GM19193 (cell line): ENCODE data around the gene IL23A.

Source experiments
- POLR2A ChIP-seq: IDR thresholded peaks from 4 replicates; pipeline ENCODE4 v1.6.1; 2011; ENCODE audit not compliant: insufficient read depth, insufficient read length; ENCODE audit errors: extremely low read depth

Gene IL23A

GRCh38 chr12:56315249-56315621 is 23.4 kb upstream of the IL23A start:
- no peak for TF ChIP-seq POLR2A

- peak; percentile 95 for TF ChIP-seq POLR2A
These were observed 22.8 kb upstream of the IL23A start, which contains the start of gene CNPY2 for GRCh38 chr12:56315622-56316473. Gene CNPY2 (minus strand): TSS chr12:56315988. CDS start chr12:56315217, 771 bp downstream.

GRCh38 chr12:56317675-56318074 is 21.0 kb upstream of the IL23A start:
- TF ChIP-seq POLR2A: no peak

GRCh38 chr12:56321027-56321426 is 17.7 kb upstream of the IL23A start:
- no peak for TF ChIP-seq POLR2A

- TF ChIP-seq POLR2A: no peak
These were observed 14.5 kb upstream of the IL23A start for GRCh38 chr12:56324206-56324605.

- TF ChIP-seq POLR2A: no peak
These were observed 12.6 kb upstream of the IL23A start for GRCh38 chr12:56326126-56326525.

- TF ChIP-seq POLR2A: no peak
These were observed 12.2 kb upstream of the IL23A start for GRCh38 chr12:56326533-56326932.

- no peak for TF ChIP-seq POLR2A
These were observed 7.7 kb upstream of the IL23A start for GRCh38 chr12:56330936-56331490.

GRCh38 chr12:56332512-56333196 is 6.0 kb upstream of the IL23A start:
- peak; percentile 7 for TF ChIP-seq POLR2A

GRCh38 chr12:56333197-56333678 is 5.4 kb upstream of the IL23A start:
- no peak for TF ChIP-seq POLR2A

GRCh38 chr12:56333679-56334489 is 4.8 kb upstream of the IL23A start, which contains the start of gene PAN2:
Gene PAN2 (minus strand): TSS chr12:56334000. CDS start chr12:56333094, 906 bp downstream.
- TF ChIP-seq POLR2A: peak; percentile 87

- TF ChIP-seq POLR2A: no peak
These were observed 4.2 kb upstream of the IL23A start for GRCh38 chr12:56334490-56334793.

- peak; percentile 51 for TF ChIP-seq POLR2A
These were observed 2.1 kb upstream of the IL23A start for GRCh38 chr12:56336361-56337167.

- no peak for TF ChIP-seq POLR2A
These were observed 882 bp upstream of the IL23A start for GRCh38 chr12:56337753-56338251.
